Natural killer cell treated with Interleukin-12 subunit alpha and Interleukin-12 subunit beta and Interleukin-15 and Interleukin-18, amount 100 ng/mL, for 72 hours (primary cell): ENCODE results near the gene EPB41L1. TPM values are rescaled to one million over a fixed set of nuclear protein-coding genes. Genes with fewer than 3 reads are reported as not detected.

Source experiments
- ATAC-seq, 2 donors: fragments of 150-1000 bp; cut with Tn5 transposase in 1 of 2; sonication (Bioruptor Pico), chemical (Tn5 transposase) in 1 of 2; 2 replicates each; pipeline ENCODE4 v1.10.0; 2021
- DNase-seq: peaks from one replicate; pipeline ENCODE4 v3.0.0; 2022; ENCODE audit warnings: low spot score
- H3K27ac Mint-ChIP-seq, 2 donors: 1 replicate in 1 of 2; 2 replicates in 1 of 2; pipeline ENCODE4 v1.8.0; 2022; ENCODE audit warnings: mixed read lengths in 2 of 2, mild to moderate bottlenecking in 1 of 2, moderate library complexity in 1 of 2
- H3K27me3 Mint-ChIP-seq, 2 donors: 1 replicate in 1 of 2; 2 replicates in 1 of 2; pipeline ENCODE4 v1.8.0; 2022; ENCODE audit warnings: mixed read lengths in 2 of 2
- H3K36me3 Mint-ChIP-seq: one replicate; pipeline ENCODE4 v1.8.0; 2022; ENCODE audit warnings: mixed read lengths
- H3K4me1 Mint-ChIP-seq, 2 donors: 1 replicate in 1 of 2; 2 replicates in 1 of 2; pipeline ENCODE4 v1.8.0; 2022; ENCODE audit warnings: low read depth in 2 of 2, mixed read lengths in 2 of 2, mild to moderate bottlenecking in 1 of 2
- H3K4me3 Mint-ChIP-seq: one replicate; pipeline ENCODE4 v1.8.0; 2022; ENCODE audit warnings: mixed read lengths
- H3K9me3 Mint-ChIP-seq: 2 replicates; pipeline ENCODE4 v1.8.0; 2022; ENCODE audit warnings: mixed read lengths
- total RNA-seq, 2 donors: library from RNA; stranded (reverse); gene quantifications; one replicate each; pipeline ENCODE4 v1.2.3, GENCODE V29; 2022

EPB41L1 gene
- total RNA-seq, 2 donors from 2014 or later: 0.21 TPM; not detected in 1

GRCh38 chr20:36177716-36178115, 23.2 kb downstream of the EPB41L1 start:
- Mint-ChIP-seq H3K9me3 (no peaks in the 10 kb centered on the region), H3K27me3 (peaks cover 3 to 8% of the 10 kb centered on the region in 2 donors), H3K4me3 (no peak overlapping the region), H3K4me1 (peaks cover 0 to 15% of the 10 kb centered on the region in 2 donors), H3K36me3 (no peaks in the 10 kb centered on the region), H3K27ac (no peak overlapping the region)
- ATAC-seq: no peak
- DNase-seq: no peak

DNA sequence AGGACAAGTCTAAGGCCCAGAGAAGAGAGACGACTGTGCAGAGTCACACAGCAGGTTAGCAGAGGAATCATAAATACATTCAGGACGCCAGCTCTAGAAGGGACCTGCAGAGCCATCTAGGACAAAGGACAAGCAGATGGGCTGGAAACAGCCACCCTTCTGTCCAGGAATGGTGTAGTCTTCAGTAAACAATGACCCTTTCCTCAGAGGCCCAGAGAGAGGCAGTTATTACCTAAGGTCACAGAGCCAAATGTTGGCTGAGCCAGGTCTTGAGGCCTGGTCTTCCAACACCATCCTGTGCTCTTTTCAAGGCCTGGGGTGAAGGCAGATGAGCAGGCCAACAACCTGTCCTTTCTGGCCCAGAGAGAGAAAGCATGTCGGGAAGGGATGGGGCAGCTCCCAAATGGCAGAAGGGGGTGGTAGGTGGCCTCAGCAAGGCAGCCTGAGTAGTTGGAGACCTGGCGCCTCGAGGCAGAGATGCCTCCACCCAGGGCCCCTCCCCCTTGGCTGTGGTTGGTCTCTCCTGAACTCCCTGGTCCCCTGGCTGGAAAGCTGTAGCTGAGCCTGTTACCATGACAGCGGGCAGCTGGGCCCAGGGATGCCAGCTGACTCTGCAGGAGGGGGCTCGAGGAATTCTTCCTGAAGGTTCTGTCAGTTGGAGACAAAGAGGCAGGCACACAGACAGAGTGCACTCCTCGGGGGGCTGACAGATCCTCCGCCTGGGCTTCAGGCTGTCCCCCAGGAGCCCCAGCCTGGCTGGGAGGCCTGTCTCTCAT, 24.8 kb downstream of the EPB41L1 start:
- ATAC-seq (no peak), DNase-seq (no peak)
- H3K4me1 Mint-ChIP-seq: peaks cover 0 to 7% of the 10 kb centered on the region in 2 donors
- no peaks in the 10 kb centered on the region for H3K36me3 Mint-ChIP-seq
- no peak overlapping the region for H3K27ac Mint-ChIP-seq
- H3K4me3 Mint-ChIP-seq: no peak overlapping the region
- peaks cover 0 to 3% of the 10 kb centered on the region in 2 donors for H3K27me3 Mint-ChIP-seq
- no peaks in the 10 kb centered on the region for H3K9me3 Mint-ChIP-seq

DNA sequence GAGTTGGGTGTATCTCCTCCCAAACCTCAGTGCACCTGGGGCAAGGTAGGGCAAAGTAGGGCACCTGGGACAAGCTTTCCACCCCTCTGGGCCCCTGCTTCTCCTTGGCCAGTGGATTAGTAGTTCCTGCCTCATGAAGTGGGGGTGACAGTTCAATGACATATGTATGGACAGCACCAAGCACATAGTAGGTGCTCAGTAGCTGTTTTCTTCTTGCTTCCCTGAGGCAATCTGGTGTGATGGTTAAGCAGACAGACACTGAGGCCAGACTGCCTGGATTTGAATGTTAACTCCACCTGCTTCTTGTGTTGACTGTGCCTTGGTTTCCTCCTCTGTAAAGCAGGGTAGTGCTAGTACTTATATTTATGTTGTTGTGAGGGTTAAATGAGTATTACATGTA, 25.8 kb downstream of the EPB41L1 start:
- no peak overlapping the region for H3K27ac Mint-ChIP-seq
- no peak for ATAC-seq
- H3K27me3 Mint-ChIP-seq: peaks cover 0 to 3% of the 10 kb centered on the region in 2 donors
- no peaks in the 10 kb centered on the region for H3K9me3 Mint-ChIP-seq
- no peaks in the 10 kb centered on the region for H3K36me3 Mint-ChIP-seq
- H3K4me1 Mint-ChIP-seq: peaks cover 0 to 7% of the 10 kb centered on the region in 2 donors
- no peak for DNase-seq
- H3K4me3 Mint-ChIP-seq: no peak overlapping the region

GRCh38 chr20:36181934-36182603, 27.5 kb downstream of the EPB41L1 start:
- Mint-ChIP-seq H3K27ac (peak overlapping the region in 1 of 2 donors; percentile 48), H3K9me3 (no peaks in the 10 kb centered on the region), H3K4me3 (no peak overlapping the region), H3K27me3 (peaks cover 0 to 3% of the 10 kb centered on the region in 2 donors), H3K36me3 (no peaks in the 10 kb centered on the region), H3K4me1 (peaks cover 0 to 7% of the 10 kb centered on the region in 2 donors)
- ATAC-seq: peak; percentile 63
- no peak for DNase-seq

- H3K27me3 Mint-ChIP-seq: no peaks in the 10 kb centered on the region
- H3K27ac Mint-ChIP-seq: peak overlapping the region in 1 of 2 donors; percentile 48
These were observed 28.1 kb downstream of the EPB41L1 start for GRCh38 chr20:36182604-36183154.

DNA sequence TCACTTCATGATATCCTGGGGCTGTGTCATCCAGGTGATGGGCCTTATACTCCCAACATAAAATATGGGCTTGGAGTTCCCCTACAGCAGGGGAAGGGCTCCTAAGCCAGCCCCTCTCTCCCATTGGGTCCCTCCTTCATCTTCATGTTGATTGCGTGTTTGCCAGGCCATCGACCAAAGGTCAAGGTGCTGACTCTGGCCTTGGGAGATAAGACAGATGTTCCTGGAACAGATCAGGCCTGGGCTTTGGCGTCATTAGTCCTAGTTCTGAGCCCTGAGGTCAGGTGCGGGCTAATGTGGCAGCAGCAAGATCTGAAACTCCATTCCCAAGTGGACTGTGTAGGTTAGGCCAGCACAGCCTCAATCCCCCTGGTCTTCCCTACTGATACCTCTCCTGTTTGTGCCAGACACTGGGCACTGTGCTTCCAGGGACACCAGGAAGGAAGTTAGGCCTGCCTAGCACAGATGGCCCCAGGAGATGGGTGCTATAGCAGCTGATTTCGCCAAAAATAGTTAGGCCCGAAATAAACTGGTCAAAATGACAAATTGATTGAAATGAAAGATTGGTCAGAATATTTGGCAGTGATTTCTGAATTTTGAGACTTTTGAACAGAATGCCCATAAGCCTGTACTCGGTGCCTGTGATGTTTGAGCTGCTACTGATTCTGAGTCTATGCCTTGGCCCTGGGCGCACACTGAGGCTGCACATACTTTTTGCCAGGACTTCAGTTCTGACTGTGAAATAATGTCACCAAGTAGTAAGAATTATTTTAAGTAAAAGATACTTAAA, 28.8 kb downstream of the EPB41L1 start:
- H3K27ac Mint-ChIP-seq: no peak overlapping the region
- no peak for ATAC-seq
- H3K4me3 Mint-ChIP-seq: no peak overlapping the region
- H3K9me3 Mint-ChIP-seq: no peaks in the 10 kb centered on the region
- no peaks in the 10 kb centered on the region for H3K27me3 Mint-ChIP-seq
- peaks cover 0 to 7% of the 10 kb centered on the region in 2 donors for H3K4me1 Mint-ChIP-seq
- H3K36me3 Mint-ChIP-seq: no peaks in the 10 kb centered on the region
- DNase-seq: no peak

More at GRCh38 chr20:36182604-36183154, 28.1 kb downstream of the EPB41L1 start:
- Mint-ChIP-seq H3K4me1 (peaks cover 0 to 7% of the 10 kb centered on the region in 2 donors), H3K36me3 (no peaks in the 10 kb centered on the region), H3K4me3 (no peak overlapping the region), H3K9me3 (no peaks in the 10 kb centered on the region)
- ATAC-seq (no peak), DNase-seq (no peak)

DNA sequence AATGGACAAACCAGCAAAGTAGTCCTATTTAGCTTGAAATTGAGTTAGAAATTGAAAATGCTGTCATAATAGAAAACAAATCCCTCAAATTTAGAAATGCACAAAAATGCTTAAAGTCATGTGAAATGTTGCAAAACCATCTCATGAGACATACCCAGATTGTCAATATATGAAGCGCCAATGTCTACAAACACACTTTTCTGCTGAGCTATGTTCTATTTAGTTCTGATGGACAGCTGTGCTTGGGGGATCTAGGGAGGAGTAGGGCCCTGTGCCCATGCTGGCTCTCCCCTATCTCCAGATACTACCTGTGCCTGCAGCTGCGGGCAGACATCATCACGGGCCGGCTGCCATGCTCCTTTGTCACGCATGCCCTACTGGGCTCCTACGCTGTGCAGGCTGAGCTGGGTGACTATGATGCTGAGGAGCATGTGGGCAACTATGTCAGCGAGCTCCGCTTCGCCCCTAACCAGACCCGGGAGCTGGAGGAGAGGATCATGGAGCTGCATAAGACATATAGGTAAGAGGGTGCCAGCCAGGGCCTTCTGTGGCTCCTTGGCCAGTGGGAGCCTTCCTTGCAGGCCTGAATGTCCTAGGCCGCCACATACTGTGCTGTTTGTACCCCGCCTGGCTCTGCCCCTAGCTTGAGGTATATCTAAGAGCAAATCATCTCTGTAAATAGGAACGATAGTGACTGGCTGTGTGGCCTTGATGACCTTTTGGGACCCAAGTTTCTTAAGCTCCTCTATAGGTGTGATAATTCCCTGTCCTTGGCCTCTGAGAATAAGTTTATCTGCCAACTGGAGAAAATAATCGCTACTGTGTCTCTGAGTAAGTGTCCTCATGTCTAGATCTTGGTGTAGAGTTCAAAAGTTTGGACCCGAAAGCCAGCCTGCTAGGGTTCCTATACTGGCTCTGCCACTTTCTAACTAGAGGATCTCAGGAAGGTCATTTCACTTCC, 30.6 kb downstream of the EPB41L1 start:
- no peak overlapping the region for H3K4me3 Mint-ChIP-seq
- ATAC-seq: peak in 1 of 2 donors; percentile 26

DNA sequence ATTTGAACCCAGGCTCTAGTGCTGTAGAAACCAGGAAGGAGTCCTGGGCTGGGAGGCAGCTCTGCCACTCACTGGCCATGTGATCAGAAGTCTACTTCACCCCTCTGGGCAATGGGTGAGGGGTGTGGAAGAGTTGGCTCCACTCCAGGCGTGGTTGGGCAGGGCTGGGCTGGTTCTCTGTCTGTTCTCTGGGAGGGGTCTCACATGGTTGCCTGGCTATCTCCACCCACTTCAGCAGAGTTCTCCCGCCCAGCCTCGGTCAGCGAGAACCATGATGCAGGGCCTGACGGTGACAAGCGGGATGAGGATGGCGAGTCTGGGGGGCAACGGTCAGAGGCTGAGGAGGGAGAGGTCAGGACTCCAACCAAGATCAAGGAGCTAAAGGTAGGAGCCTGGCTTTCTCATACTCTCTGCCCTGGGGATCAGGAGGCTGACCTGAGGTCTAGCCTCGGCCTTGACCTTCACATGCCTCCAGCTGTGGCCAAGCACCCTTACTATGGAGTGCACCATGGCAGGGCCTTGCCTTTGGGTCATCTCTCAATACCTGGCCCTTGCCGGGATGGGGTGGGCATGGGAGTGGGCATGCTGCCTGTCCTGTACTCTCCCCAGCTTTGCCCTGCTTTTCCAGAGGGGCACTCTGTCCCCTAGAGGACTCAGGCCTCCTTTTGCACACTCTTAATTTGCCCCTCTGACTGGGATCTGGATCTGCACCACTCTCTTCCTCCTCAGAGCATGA, 39.6 kb downstream of the EPB41L1 start:
- no peaks in the 10 kb centered on the region for H3K4me1 Mint-ChIP-seq
- peak in 1 of 2 donors; percentile 20 for ATAC-seq
- no peak for DNase-seq
- peaks cover 3 to 21% of the 10 kb centered on the region in 2 donors for H3K27me3 Mint-ChIP-seq
- no peak overlapping the region for H3K27ac Mint-ChIP-seq
- no peaks in the 10 kb centered on the region for H3K9me3 Mint-ChIP-seq
- no peak overlapping the region for H3K4me3 Mint-ChIP-seq
- H3K36me3 Mint-ChIP-seq: no peaks in the 10 kb centered on the region

More for the DNA sequence above, 30.6 kb downstream of the EPB41L1 start:
- no peak for DNase-seq
- no peaks in the 10 kb centered on the region for H3K27me3 Mint-ChIP-seq
- H3K27ac Mint-ChIP-seq: no peak overlapping the region
- peaks cover 0 to 7% of the 10 kb centered on the region in 2 donors for H3K4me1 Mint-ChIP-seq
- H3K9me3 Mint-ChIP-seq: no peaks in the 10 kb centered on the region
- H3K36me3 Mint-ChIP-seq: no peaks in the 10 kb centered on the region

DNA sequence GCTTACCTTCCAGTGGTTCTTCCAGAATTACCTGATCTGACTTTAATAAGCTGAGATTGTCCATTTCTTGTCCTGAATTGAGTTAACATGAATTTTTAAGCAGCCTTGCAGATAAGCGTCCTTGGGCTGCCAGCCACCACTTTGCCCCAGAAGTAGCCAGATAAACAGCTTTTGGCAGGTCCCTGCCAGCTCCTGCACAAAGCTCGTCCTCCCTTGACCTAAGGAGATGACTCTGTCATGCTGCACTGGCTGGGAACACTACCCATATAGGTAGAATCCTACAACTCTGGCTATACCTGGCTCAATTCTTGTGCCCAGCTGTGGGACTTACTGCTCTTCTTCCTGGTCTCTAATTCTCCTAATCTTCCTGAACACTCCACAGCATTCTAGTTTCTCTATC, 42.1 kb downstream of the EPB41L1 start:
- DNase-seq (no peak), ATAC-seq (no peak)
- Mint-ChIP-seq H3K4me1 (peaks cover 0 to 4% of the 10 kb centered on the region in 2 donors), H3K27ac (no peak overlapping the region), H3K9me3 (no peaks in the 10 kb centered on the region), H3K36me3 (no peaks in the 10 kb centered on the region), H3K4me3 (no peak overlapping the region), H3K27me3 (peaks cover 6 to 21% of the 10 kb centered on the region in 2 donors)

DNA sequence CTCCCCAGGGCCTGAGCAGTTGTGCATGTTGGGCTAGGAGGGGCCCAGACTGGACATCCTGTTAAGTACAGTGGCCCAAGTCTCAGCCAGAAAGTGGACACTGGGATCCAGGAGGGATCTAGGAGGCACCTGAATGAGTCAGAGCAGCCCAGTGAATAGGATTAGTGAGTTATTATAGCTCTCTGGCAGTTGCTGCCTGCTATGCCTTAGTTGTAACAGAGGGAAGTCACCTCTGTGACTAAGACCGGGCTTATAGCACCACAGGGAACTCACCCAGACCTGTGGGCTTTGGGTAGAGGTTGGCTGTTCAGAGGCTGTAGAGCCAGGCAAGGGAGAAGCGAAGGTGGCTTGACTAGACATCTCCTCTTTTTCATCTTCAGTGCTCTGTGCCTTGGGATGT, 42.7 kb downstream of the EPB41L1 start:
- H3K4me1 Mint-ChIP-seq: peaks cover 0 to 4% of the 10 kb centered on the region in 2 donors
- ATAC-seq (no peak), DNase-seq (no peak)
- peaks cover 6 to 21% of the 10 kb centered on the region in 2 donors for H3K27me3 Mint-ChIP-seq
- no peaks in the 10 kb centered on the region for H3K36me3 Mint-ChIP-seq
- no peaks in the 10 kb centered on the region for H3K9me3 Mint-ChIP-seq
- H3K27ac Mint-ChIP-seq: no peak overlapping the region
- no peak overlapping the region for H3K4me3 Mint-ChIP-seq

GRCh38 chr20:36199345-36200257, 45.1 kb downstream of the EPB41L1 start:
- ATAC-seq: peak; percentile 64 to 67
- Mint-ChIP-seq H3K27me3 (peaks cover 6 to 21% of the 10 kb centered on the region in 2 donors), H3K4me3 (no peak overlapping the region), H3K4me1 (peaks cover 5 to 9% of the 10 kb centered on the region in 2 donors), H3K27ac (no peak overlapping the region), H3K9me3 (no peaks in the 10 kb centered on the region), H3K36me3 (no peaks in the 10 kb centered on the region)
- DNase-seq: peak; percentile 81
